Amygdala (tissue), 56 donors: Measurements from ENCODE around the gene NFKBIZ.
"Not testable (repeated sequence)": the region's sequence is repeated elsewhere in the genome, so short reads cannot be mapped to it uniquely, and the experiment has no call there.

Experiments used
- DNase-seq, 56 donors: peaks; one replicate each; lab custom pipeline; 2025; lab: John Stamatoyannopoulos, UW

The NFKBIZ gene

DNA sequence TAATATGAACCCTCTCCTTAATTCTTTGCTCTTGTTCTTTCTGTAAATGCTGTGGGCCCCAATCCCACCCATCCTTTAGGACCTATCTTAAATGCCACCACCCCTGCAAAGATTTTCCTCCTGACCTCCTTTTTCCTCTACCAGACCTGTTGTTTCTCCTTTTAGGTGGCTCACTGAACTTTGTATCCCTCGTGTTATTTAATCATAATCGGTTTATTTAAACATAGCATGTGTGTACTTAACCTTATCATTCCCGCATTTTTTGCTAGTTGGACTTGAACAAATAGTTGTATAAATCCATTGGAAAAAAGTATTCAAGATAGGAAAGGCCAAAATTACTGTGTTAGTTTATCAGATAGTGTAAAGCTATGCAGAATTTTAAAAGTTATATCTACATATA is 988 bp upstream of the NFKBIZ start:
- DNase-seq: no peak

DNA sequence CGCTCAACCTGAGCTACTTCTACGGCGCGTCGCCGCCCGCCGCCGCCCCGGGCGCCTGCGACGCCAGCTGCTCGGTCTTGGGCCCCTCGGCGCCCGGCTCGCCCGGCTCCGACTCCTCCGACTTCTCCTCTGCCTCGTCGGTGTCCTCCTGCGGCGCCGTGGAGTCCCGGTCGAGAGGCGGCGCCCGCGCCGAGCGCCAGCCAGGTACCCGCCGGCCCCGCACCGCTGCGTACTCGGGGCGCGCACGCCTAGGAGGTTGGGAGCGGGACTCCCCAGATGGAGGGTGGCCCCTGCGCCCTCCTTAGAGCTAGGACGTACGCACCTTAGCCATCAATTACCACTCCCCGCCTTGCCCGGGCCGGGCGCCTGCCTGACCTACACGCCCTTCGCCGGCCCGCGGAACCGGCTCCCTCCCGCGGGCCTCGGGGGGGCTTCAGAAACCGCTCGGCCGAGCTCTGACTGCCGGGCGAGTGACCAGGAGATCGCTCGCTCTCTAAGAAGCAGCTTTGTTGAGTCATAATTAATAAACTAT is 466 bp downstream of the NFKBIZ start:
- peak in 20 of 56 donors; percentile 7 to 64 (median 40) for DNase-seq

DNA sequence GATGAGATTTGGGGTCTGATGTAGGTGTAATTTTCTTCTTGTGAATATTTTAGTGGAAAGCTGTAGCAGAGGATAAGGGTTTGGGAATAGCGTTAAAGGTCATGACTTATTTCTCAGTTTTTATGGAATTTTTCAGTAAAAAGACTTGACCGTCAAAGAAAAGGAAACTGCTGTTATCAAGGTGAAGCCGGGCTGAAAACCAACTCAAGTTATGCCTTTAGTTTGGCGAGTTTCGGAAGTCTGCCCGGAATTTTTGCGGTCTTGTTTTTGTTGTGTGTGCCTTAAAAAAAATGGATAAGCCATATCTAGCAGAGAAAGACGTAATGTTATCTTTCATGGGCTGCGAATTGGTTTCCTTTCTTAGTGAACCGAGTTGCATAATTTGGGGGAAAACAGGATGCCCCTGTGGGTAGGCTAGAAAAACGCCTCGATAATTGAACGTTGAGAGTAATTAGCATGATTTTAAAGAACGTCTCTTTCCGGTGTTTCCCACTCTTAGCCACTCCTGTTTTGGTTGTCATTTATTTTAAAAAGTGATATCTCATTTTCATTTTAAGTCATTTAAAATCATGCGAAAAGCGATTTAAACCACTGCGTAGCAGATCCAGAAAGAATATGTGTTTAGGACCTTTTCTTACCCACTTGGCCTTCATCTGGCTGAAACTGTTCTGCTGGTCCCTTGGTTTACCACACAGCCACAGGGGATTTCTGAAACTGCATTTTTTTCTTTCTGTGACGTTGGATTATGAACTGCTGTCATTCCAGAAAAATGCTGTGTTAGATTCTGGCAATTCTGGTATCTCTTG is 1.1 kb downstream of the NFKBIZ start:
- no peak for DNase-seq

DNA sequence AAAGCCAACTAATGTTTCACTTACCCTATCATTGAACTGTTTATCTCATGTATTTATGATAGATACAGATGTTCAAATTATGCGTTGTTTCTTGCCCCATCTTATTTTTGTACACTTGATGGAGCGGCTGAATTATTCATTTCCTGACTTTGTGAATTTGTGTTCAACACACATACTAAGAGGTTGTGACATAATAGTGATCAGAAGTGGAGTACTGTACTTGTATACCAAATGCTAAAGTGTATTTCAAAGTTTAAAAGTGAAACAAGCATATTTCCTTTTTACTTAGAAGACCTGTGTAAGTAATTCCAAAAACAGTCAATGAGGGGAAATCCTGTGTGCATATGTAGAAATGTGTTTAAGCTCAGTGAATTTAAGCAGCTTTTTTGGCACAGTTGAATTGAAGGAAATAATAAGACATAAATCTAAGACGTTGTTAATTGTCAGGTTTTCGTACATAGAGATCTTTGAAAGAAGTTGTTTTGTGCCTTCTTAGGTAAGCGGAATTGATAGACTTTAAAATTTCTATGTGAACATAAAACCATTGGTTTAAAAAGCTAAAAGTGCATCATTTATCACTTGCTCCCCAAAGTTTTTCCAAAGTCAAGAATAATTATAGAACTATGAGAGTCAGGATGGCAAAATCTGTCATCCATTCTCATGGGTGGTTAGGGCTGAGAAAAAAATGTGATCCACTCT is 1.9 kb downstream of the NFKBIZ start:
- no peak for DNase-seq

DNA sequence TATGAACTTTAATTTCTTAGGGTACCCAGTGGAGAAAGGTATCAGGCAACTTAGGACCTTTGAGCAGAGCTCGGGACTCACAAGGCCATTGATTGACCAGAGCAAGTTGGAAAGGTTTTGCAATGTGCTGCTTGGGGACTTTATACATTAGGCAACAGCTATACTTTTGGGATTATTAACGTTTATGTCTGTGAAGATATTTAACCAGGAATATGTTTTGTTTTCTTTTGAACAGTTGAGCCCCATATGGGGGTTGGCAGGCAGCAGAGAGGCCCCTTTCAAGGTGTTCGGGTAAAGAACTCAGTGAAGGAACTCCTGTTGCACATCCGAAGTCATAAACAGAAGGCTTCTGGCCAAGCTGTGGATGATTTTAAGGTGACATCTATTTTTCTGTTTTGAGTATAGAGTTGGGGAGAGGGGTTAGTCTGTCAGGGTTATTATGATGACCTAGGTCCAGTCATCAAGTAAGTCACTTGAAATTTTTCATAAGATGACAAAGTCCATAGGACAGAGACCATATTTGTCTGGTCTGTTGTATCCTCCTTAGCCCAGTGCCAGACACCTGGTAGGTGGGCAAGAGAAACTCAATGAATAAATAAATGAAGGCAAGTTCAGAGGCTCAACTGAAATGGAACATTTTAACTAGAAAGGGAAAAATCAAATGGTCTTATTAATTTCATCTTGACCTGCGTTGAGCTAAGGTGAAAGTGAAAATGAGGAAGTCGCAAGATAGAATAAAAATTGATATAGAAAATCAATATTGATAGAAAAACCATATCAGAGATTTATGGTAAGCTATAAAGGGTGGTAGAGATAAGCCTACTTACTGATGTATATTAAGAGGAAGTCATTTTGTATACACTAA is 2.8 kb downstream of the NFKBIZ start:
- no peak for DNase-seq

GRCh38 chr3:101852983-101853840 is 3.9 kb downstream of the NFKBIZ start:
- DNase-seq: no peak

DNA sequence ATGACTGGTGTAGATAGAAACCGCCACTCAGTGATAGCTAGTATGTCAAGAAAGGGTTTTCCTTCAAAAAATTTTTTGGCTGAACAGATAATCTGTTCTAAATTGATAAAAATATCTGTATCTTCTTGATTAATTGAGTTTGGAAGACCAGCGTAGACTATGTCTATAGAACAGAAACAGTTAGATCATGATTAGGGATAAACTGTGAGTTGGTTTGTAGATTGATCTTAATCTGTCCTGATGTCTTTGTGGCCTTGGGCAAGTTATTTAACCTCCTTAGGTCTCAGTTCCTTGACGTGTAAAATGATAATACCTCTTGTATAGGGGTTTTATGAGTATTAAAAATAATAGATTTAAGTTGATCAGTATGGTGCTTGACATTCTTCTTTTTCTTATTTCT is 4.7 kb downstream of the NFKBIZ start:
- no peak for DNase-seq

DNA sequence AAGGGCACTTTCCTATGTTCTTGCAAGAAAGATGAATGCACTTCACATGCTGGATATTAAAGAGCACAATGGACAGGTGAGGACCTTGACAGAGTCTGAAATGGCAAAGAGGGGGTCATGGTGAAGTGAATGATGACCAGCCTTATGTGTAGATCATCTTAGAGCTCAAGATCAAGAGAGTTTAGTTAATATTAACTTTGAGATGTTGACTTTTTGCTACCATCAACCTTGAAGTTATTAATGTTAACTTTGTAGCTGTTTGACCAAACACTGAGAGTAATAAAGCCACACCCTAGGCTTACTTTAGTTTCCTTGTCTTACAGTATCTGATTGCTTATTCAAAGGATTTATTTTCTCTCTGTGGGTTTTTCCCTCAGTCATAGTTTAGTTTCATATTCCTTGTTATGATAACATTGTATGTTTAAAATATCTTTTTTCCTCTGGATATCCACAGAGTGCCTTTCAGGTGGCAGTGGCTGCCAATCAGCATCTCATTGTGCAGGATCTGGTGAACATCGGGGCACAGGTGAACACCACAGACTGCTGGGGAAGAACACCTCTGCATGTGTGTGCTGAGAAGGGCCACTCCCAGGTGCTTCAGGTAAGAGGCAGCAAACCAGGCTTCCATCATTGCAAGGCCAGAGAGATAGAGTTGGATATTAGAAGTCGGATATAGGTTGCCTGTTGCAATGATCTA is 5.4 kb downstream of the NFKBIZ start:
- DNase-seq: no peak

DNA sequence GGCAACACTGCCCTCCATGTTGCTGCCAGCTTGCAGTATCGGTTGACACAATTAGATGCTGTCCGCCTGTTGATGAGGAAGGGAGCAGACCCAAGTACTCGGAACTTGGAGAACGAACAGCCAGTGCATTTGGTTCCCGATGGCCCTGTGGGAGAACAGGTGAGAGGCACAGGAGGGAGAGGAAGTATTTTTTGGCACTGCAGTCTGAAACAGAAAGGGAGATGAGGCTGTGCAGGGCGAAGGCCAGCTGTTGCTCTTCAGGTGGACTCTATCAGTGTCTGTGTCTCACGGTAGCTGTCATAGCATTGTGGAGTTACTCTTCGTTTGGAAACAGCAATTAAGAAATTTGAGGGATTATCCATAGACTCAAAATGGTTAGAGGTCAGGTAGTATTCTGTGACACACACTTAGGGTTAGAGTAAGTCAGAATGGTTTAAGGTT is 8.0 kb downstream of the NFKBIZ start:
- peak in 2 of 56 donors; percentile 2 for DNase-seq

GRCh38 chr3:101858464-101859030 is 9.2 kb downstream of the NFKBIZ start:
- no peak for DNase-seq

DNA sequence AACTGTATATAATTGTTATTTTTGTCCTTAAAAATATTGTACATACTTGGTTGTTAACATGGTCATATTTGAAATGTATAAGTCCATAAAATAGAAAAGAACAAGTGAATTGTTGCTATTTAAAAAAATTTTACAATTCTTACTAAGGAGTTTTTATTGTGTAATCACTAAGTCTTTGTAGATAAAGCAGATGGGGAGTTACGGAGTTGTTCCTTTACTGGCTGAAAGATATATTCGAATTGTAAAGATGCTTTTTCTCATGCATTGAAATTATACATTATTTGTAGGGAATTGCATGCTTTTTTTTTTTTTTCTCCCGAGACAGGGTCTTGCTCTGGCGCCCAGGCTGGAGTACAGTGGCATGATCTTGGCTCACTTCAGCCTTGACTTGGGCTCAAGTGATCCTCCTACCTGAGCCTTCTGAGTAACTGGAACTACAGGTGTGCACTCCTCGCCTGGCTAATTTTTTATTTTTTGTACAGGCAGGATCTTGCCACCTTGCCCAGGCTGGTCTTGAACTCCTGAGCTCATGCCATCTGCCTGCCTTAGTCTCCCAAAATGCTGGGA is 10.7 kb downstream of the NFKBIZ start:
- no peak for DNase-seq

- DNase-seq: no peak
These were observed 12.0 kb downstream of the NFKBIZ start for GRCh38 chr3:101861212-101861788.

DNA sequence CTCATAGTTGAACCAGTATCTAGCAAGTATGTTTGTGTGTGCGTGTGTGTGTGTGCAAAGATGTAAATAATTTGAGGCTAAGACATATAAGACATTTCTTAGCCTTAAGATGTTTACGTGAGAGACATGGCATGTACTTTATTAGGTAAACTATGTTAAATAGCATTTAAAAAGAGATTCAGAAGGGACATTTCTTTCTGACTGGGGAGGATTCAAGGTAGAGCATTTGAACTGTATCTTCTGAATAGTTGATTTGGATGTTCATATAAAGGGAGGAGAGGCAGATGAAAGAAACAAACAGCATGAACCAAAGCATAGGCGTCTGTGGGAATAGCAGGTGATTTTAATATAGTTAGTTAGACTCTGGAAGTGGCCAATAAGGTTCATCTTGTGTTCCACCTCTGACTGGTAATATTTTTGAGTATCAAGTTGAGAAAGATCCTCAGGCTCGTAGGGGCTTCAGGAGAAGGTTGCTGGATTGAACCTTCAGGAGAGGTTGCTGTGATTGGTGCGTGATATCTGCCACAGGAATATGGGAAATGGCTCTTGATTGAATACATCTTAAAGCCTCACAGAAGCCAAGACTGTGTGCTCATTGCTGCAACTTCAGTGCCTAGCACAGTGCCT is 12.6 kb downstream of the NFKBIZ start:
- no peak for DNase-seq

DNA sequence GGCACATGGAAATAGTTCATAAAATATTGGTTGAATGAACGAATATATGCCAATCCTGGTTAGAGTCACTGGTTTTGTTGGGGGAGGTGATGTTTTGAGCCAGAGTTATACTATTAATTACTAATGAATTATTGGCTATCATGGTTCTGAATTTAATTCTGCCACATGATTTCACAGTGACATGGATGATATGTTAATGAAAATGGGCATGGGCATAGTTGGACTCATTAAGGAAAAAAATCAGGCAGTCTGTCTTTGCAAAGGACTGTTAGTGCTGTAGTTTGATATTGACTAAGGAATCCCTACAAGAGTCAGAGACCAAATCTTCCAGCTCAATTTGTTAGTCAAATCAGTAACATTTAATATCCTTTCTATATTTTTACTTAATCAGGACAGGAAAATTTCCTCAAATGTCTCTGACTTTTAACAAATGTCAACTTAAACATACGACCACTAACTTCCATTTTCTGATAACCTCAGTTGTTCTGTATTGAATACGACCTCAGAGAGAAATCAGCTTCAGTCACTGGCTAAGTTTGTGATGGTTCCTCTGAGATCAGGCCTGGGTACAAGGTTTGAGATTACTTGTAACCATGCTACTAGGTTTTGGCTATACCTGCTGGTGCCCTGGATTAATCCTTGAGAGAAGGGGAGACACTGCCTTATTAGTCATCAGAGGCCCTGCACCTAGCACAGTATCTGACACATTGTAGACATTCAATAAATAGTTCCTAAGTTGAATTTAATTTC is 13.3 kb downstream of the NFKBIZ start:
- DNase-seq: no peak

DNA sequence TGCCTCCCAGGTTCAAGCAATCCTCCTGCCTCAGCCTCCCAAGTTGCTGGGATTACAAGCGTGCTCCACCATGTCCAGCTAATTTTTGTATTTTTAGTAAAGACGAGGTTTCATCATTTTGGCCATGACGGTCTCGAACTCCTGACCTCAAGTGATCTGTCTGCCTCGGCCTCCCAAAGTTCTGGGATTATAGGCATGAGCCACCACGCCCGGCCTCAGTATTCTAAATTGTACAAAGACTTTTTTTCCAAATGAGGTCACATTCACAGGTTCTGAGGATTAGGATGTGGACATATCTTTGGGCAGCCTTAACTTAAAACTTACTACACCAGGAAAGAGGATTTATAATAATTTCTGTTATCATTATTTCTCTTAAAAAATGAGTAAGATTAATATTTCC is 15.6 kb downstream of the NFKBIZ start:
- not testable (repeated sequence) for DNase-seq

- no peak for DNase-seq
These were observed 16.6 kb downstream of the NFKBIZ start for GRCh38 chr3:101865751-101866509.
